PC-3 (cell line): ENCODE measurements around the gene MN1. TPM values are rescaled to one million over a fixed set of nuclear protein-coding genes. Genes with fewer than 3 reads are reported as not detected.

Source experiments
- ATAC-seq: fragments of 200-7000 bp; cut with Tn5 transposase; 2 replicates; pipeline ENCODE4 v1.9.1; 2020; ENCODE audit warnings: mild to moderate bottlenecking, moderate library complexity
- BruUV-seq: library from RNA; stranded (reverse); fragments of 400-500 nt; replicated peaks from 2 replicates; lab custom pipeline; 2021; lab: Mats Ljungman, UMichigan
- CTCF ChIA-PET: fragments of 300-600 bp; sonication (Branson Sonifier 250); formaldehyde crosslinking; loops from one replicate; lab custom pipeline; 2022; ENCODE audit warnings: antibody characterized with exemption; lab: Charles Lee
- POLR2A ChIA-PET: fragments of 300-600 bp; sonication (Branson Sonifier 250); formaldehyde crosslinking; loops from one replicate; lab custom pipeline; 2022; ENCODE audit warnings: antibody characterized with exemption; ENCODE audit not compliant: unreplicated experiment; lab: Charles Lee
- DNase-seq: peaks from one replicate; pipeline ENCODE4 v3.0.0-alpha.2; 2015
- H2AFZ ChIP-seq: fragments of 300-600 bp; sonication (generic); 2 replicates; pipeline ENCODE4 v1.6.0; 2016; ENCODE audit warnings: antibody characterized with exemption, low read length
- H3F3A ChIP-seq: fragments of 300-600 bp; sonication (generic); one replicate; pipeline ENCODE4 v1.6.0; 2017; ENCODE audit warnings: antibody characterized with exemption, low read length, control low read depth, mild to moderate bottlenecking; ENCODE audit not compliant: unreplicated experiment
- H3K27ac ChIP-seq: fragments of 300-600 bp; sonication (generic); 2 replicates; pipeline ENCODE4 v1.5.1; 2016; ENCODE audit warnings: mild to moderate bottlenecking, low read length
- H3K27me3 ChIP-seq: fragments of 300-600 bp; sonication (generic); 2 replicates; pipeline ENCODE4 v1.6.1; 2016; ENCODE audit warnings: low read length, mixed read lengths
- H3K36me3 ChIP-seq: fragments of 300-600 bp; sonication (generic); 2 replicates; pipeline ENCODE4 v1.6.1; 2016; ENCODE audit warnings: low read depth, mixed run types, low read length, mixed read lengths
- H3K4me1 ChIP-seq: fragments of 300-600 bp; sonication (generic); 2 replicates; pipeline ENCODE4 v1.5.1; 2016; ENCODE audit warnings: low read length; ENCODE audit not compliant: insufficient read depth
- H3K4me2 ChIP-seq: fragments of 300-600 bp; sonication (generic); 2 replicates; pipeline ENCODE4 v1.6.0; 2016; ENCODE audit warnings: low read length
- H3K4me3 ChIP-seq: fragments of 300-600 bp; sonication (generic); 2 replicates; pipeline ENCODE4 v1.5.1; 2016; ENCODE audit warnings: mild to moderate bottlenecking, low read length, mixed read lengths
- H3K79me2 ChIP-seq: fragments of 300-600 bp; sonication (generic); 2 replicates; pipeline ENCODE4 v1.6.1; 2017; ENCODE audit warnings: low read length, mixed read lengths
- H3K9ac ChIP-seq: fragments of 300-600 bp; sonication (generic); 2 replicates; pipeline ENCODE4 v1.6.0; 2016; ENCODE audit warnings: mild to moderate bottlenecking, low read length
- H3K9me2 ChIP-seq: fragments of 300-600 bp; sonication (generic); replicated peaks from 2 replicates; pipeline ENCODE4 v1.6.1; 2016; ENCODE audit warnings: mixed run types, low read length, mixed read lengths
- H3K9me3 ChIP-seq: fragments of 300-600 bp; sonication (generic); 2 replicates; pipeline ENCODE4 v1.6.1; 2016; ENCODE audit warnings: low read length, mixed read lengths
- H4K20me1 ChIP-seq: fragments of 300-600 bp; sonication (generic); 2 replicates; pipeline ENCODE4 v1.6.1; 2016; ENCODE audit warnings: low read length, mixed read lengths
- EZH2 ChIP-seq: fragments of 300-600 bp; sonication (generic); IDR thresholded peaks from one replicate; pipeline ENCODE4 v1.6.1; 2017; ENCODE audit warnings: antibody characterized with exemption, mild to moderate bottlenecking, low read length; ENCODE audit not compliant: unreplicated experiment
- EZH2phosphoT487 ChIP-seq: fragments of 300-600 bp; sonication (generic); IDR thresholded peaks from 2 replicates; pipeline ENCODE4 v1.6.1; 2018; ENCODE audit warnings: mild to moderate bottlenecking, antibody characterized with exemption, low read length, borderline replicate concordance
- intact Hi-C: fragments of 100-400 bp; cut with micrococcal nuclease; formaldehyde crosslinking; loops from 2 replicates; pipeline ENCODE4 v1.9.0; 2023
- total RNA-seq: library from RNA; depleted of rRNA; stranded (reverse); fragments of >200 nt; gene quantifications from 2 replicates; pipeline ENCODE4 v1.2.3, GENCODE V29; 2014
- TF ChIP-seq, protein P1 (sequence below): fragments of 300-600 bp; sonication (generic); conservative IDR thresholded peaks from 2 replicates; pipeline ENCODE4 v1.5.1; 2017; ENCODE audit warnings: antibody characterized with exemption, low read depth, mild to moderate bottlenecking, low read length

Gene MN1
- total RNA-seq, 1 experiment from 2014 or later, result 2.7 TPM

DNA sequence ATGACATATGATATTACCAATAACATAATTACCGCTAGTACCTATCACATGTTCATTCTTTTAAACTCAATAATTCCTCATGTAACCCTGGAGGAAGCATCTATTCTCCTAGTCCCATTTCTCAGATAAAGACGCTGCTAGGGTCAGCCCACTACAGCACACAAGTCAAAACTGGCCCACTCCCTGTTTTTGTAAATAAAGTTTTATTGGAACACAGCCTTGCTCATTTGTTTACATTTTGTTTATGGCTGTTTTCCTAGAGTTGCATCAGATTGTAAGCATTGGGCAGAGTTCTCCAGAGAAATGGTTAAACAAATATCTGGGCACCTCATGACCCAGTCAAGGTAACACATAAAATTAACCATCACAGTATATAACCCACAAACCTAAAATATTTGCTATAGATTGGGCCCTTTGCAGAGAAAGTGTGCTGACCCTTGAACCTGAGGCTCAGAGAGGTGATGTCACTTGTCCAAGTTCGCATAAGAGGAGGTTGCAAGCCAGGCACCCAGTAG lies 36.8 kb downstream of the MN1 start:
- Histone ChIP-seq H3K4me3 (no peak overlapping the region), H4K20me1 (no peaks in the 10 kb centered on the region), H3K27me3 (no peaks in the 10 kb centered on the region), H3K36me3 (no peaks in the 10 kb centered on the region), H3K9me2 (no peaks in the 10 kb centered on the region), H3K79me2 (no peaks in the 10 kb centered on the region), H3K4me1 (no peaks in the 10 kb centered on the region), H3K9me3 (no peaks in the 10 kb centered on the region), H3K27ac (no peak overlapping the region), H2AFZ (no peak overlapping the region), H3K9ac (no peak overlapping the region), H3F3A (no peaks in the 10 kb centered on the region), H3K4me2 (no peak overlapping the region)
- POLR2A ChIA-PET, result no interaction called here
- DNase-seq (no peak), ATAC-seq (no peak)
- TF ChIP-seq, protein P1, sequence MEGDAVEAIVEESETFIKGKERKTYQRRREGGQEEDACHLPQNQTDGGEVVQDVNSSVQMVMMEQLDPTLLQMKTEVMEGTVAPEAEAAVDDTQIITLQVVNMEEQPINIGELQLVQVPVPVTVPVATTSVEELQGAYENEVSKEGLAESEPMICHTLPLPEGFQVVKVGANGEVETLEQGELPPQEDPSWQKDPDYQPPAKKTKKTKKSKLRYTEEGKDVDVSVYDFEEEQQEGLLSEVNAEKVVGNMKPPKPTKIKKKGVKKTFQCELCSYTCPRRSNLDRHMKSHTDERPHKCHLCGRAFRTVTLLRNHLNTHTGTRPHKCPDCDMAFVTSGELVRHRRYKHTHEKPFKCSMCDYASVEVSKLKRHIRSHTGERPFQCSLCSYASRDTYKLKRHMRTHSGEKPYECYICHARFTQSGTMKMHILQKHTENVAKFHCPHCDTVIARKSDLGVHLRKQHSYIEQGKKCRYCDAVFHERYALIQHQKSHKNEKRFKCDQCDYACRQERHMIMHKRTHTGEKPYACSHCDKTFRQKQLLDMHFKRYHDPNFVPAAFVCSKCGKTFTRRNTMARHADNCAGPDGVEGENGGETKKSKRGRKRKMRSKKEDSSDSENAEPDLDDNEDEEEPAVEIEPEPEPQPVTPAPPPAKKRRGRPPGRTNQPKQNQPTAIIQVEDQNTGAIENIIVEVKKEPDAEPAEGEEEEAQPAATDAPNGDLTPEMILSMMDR, result no peak
- TF ChIP-seq EZH2phosphoT487 (no peak), EZH2 (no peak)
- intact Hi-C loops, result no loop called here
- no TSS peak for BruUV-seq
- CTCF ChIA-PET, result no interaction called here

DNA sequence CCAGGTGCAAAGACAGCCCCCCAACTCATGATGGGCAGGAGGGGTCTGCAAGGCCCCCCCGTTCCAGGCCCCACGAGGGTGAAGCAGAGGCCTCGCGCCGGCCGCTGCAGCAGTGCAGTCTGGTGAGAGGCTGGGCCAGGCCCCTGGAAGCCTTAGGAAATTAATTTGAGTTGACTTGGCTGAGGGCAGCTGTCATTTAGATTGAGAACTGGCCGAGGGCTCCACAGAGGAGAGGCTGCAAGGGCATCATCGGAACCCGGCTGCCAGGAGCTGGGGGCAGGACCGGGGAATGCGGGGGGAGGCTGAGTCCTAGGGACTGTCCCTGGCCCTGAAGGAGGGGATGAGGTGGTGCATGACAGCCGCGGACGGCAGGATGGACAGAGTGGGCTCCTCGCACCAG lies 39.9 kb downstream of the MN1 start:
- Histone ChIP-seq H3K27ac (no peak overlapping the region), H3K9me3 (no peaks in the 10 kb centered on the region), H3K4me1 (no peaks in the 10 kb centered on the region), H4K20me1 (no peaks in the 10 kb centered on the region), H3F3A (no peaks in the 10 kb centered on the region), H3K36me3 (no peaks in the 10 kb centered on the region), H3K4me2 (no peak overlapping the region), H3K9me2 (no peaks in the 10 kb centered on the region), H3K27me3 (no peaks in the 10 kb centered on the region), H3K79me2 (no peaks in the 10 kb centered on the region), H3K9ac (no peak overlapping the region), H3K4me3 (no peak overlapping the region), H2AFZ (no peak overlapping the region)
- no TSS peak for BruUV-seq
- no peak for DNase-seq
- CTCF ChIA-PET, result no interaction called here
- intact Hi-C loops, result no loop called here
- POLR2A ChIA-PET, result interaction anchor here (0.6 kb wide), 1 partner anchor 43 kb away, joined by 3 read pairs; no protein-coding TSS in a partner anchor
- ATAC-seq, result no peak
- TF ChIP-seq EZH2phosphoT487 (no peak), EZH2 (no peak)
- TF ChIP-seq, protein P1, result no peak

DNA sequence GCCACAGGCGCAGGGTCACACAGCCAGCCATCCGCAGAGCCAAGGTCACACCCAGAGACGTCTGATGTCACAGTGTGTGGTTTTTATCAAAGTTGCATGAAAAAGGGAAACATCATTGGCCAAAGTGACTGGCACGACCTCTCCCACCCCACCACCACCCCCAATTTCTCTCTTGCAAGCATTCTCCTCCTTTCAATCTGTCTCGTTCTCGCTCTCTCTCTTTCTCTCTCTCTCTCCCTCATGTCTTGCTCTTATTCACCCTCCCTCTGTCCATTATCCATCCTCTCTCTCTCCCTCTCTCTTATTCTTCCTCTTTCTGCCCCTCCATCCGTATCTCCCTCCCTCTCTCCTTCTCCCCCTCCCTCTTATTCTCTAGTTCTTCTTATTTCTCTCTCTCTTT lies 40.6 kb downstream of the MN1 start:
- POLR2A ChIA-PET, result no interaction called here
- BruUV-seq, result no TSS peak
- no peaks in the 10 kb centered on the region for H3K36me3 ChIP-seq
- DNase-seq (no peak), ATAC-seq (no peak)
- no peak overlapping the region for H3K4me3 ChIP-seq
- no peaks in the 10 kb centered on the region for H3K9me2 ChIP-seq
- intact Hi-C loops, result no loop called here
- no peaks in the 10 kb centered on the region for H3F3A ChIP-seq
- TF ChIP-seq, protein P1, result no peak
- no peak for TF ChIP-seq EZH2phosphoT487
- no peak for TF ChIP-seq EZH2
- H3K9me3 ChIP-seq, result no peaks in the 10 kb centered on the region
- H3K27me3 ChIP-seq, result no peaks in the 10 kb centered on the region
- CTCF ChIA-PET, result no interaction called here
- H4K20me1 ChIP-seq, result no peaks in the 10 kb centered on the region
- H3K4me2 ChIP-seq, result no peak overlapping the region
- no peak overlapping the region for H3K27ac ChIP-seq
- H3K9ac ChIP-seq, result no peak overlapping the region
- no peaks in the 10 kb centered on the region for H3K79me2 ChIP-seq
- no peak overlapping the region for H2AFZ ChIP-seq
- H3K4me1 ChIP-seq, result no peaks in the 10 kb centered on the region
